Prostate gland (tissue), 2 donors: ENCODE results near the gene VWA8. TPM values are rescaled to one million over a fixed set of nuclear protein-coding genes. Genes with fewer than 3 reads are reported as not detected.

Source experiments
- DNase-seq: peaks from one replicate; pipeline ENCODE4 v3.0.0-alpha.2; 2019; ENCODE audit warnings: low spot score
- H3K27ac ChIP-seq, 2 donors: fragments of 200-600 bp; sonication (generic); 2 replicates each; pipeline ENCODE4 v1.5.1; 2017 to 2019
- H3K27me3 ChIP-seq: fragments of 200-600 bp; sonication (generic); replicated peaks from 2 replicates; pipeline ENCODE4 v1.5.1; 2019; ENCODE audit not compliant: insufficient read depth
- H3K36me3 ChIP-seq, 2 donors: fragments of 200-600 bp; sonication (generic); 1 replicate in 1 of 2; 2 replicates in 1 of 2; pipeline versions ENCODE4 v1.5.1 to v1.8.1; 2017 to 2019
- H3K4me1 ChIP-seq: fragments of 200-600 bp; sonication (generic); replicated peaks from 2 replicates; pipeline ENCODE4 v1.5.1; 2019
- H3K4me3 ChIP-seq, 2 donors: fragments of 200-600 bp; sonication (generic); 2 replicates each; pipeline ENCODE4 v1.5.1; 2017 to 2019
- H3K9me3 ChIP-seq: fragments of 200-600 bp; sonication (generic); 2 replicates; pipeline ENCODE4 v1.5.1; 2017
- POLR2A ChIP-seq: fragments of 450-650 bp; IDR thresholded peaks from one replicate; pipeline ENCODE4 v1.6.1; 2016; ENCODE audit warnings: antibody characterized with exemption, mild to moderate bottlenecking
- POLR2AphosphoS5 ChIP-seq: sonication (generic); formaldehyde crosslinking; IDR thresholded peaks from one replicate; pipeline ENCODE4 v1.6.1; 2017; ENCODE audit warnings: antibody characterized with exemption
- WGBS: methylation state at CpG from one replicate; pipeline ENCODE4 v1.1.5; 2018; 5-methylcytosine and 5-hydroxymethylcytosine counted together
- intact Hi-C: fragments of 100-400 bp; cut with DNase I; formaldehyde crosslinking; loops from one replicate; pipeline ENCODE4 v1.14.2; 2022
- total RNA-seq, 2 donors: library from RNA; depleted of rRNA; stranded (reverse); fragments of >200 nt; gene quantifications; one replicate each; pipeline ENCODE4 v1.1.0, GENCODE V29; 2016
- TF ChIP-seq, protein P1 (sequence below), 4 experiments: fragments of 200-600 bp in 2 of 4; fragments of 450-650 bp in 2 of 4; sonication (generic) in 2 of 4; IDR thresholded peaks; 1 replicate in 3 of 4; 2 replicates in 1 of 4; pipeline ENCODE4 v1.5.1; 2016 to 2019; ENCODE audit warnings: antibody characterized with exemption in 4 of 4, mild to moderate bottlenecking in 2 of 4, moderate library complexity in 2 of 4

Gene VWA8
- total RNA-seq, 2 donors from 2014 or later, result 18.1 to 21.8 TPM

DNA sequence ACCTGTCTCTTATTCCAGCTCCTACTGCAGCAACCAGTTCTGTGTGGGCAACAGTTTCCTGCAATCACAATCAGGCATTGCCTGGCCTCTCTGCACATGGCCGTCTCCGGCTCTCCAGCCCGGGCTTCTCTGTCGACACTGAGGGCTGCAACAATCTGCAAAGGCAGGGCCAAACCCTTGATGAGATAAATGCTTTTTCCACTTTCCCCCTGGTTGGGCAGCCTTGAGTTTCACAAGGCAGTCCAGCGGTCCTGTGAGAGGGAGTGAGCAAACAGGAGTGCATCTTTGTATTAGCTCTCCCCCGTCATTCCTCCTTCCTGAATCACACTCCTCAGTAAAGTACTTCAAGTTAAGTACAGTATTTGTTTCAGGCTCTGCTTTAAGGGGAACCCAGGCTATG, 40.7 kb upstream of the VWA8 start:
- Histone ChIP-seq H3K9me3 (no peaks in the 10 kb centered on the region), H3K27ac (no peak overlapping the region), H3K4me3 (no peak overlapping the region), H3K4me1 (no peaks in the 10 kb centered on the region), H3K27me3 (no peaks in the 10 kb centered on the region), H3K36me3 (no peaks in the 10 kb centered on the region)
- DNase-seq, result no peak
- TF ChIP-seq POLR2A (no peak), POLR2AphosphoS5 (no peak)
- TF ChIP-seq, protein P1, sequence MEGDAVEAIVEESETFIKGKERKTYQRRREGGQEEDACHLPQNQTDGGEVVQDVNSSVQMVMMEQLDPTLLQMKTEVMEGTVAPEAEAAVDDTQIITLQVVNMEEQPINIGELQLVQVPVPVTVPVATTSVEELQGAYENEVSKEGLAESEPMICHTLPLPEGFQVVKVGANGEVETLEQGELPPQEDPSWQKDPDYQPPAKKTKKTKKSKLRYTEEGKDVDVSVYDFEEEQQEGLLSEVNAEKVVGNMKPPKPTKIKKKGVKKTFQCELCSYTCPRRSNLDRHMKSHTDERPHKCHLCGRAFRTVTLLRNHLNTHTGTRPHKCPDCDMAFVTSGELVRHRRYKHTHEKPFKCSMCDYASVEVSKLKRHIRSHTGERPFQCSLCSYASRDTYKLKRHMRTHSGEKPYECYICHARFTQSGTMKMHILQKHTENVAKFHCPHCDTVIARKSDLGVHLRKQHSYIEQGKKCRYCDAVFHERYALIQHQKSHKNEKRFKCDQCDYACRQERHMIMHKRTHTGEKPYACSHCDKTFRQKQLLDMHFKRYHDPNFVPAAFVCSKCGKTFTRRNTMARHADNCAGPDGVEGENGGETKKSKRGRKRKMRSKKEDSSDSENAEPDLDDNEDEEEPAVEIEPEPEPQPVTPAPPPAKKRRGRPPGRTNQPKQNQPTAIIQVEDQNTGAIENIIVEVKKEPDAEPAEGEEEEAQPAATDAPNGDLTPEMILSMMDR (IDR thresholded peaks at IDR 0.05), result no peak
- WGBS, result 41% methylated on average over 6 of the region's 6 CpGs
- intact Hi-C loops, result no loop called here

DNA sequence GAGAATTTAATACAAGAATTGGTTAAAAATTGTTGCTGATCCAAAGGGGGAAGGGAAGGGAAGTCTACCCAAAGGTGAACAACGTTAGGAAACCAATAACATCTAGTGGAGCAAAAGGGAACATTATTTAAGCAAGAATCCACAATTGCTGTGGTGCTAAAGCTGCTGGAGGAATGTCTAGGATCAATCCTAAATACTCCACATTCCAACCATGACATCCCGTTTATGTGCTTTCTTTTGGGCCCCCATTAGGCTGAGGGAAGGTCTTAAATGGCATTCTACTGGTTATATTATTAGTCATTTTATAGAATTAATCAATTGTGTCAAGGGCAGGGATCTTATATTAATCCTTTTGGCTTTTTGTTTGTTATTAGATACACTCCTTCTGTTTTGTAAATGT, 39.9 kb upstream of the VWA8 start:
- H3K4me3 ChIP-seq, result no peak overlapping the region
- 71% methylated on average over 2 of the region's 2 CpGs for WGBS
- no peaks in the 10 kb centered on the region for H3K9me3 ChIP-seq
- no peak for DNase-seq
- intact Hi-C loops, result no loop called here
- no peaks in the 10 kb centered on the region for H3K36me3 ChIP-seq
- no peak overlapping the region for H3K27ac ChIP-seq
- no peaks in the 10 kb centered on the region for H3K27me3 ChIP-seq
- H3K4me1 ChIP-seq, result no peaks in the 10 kb centered on the region
- TF ChIP-seq, protein P1 (IDR thresholded peaks at IDR 0.05), result no peak
- no peak for TF ChIP-seq POLR2AphosphoS5
- no peak for TF ChIP-seq POLR2A

DNA sequence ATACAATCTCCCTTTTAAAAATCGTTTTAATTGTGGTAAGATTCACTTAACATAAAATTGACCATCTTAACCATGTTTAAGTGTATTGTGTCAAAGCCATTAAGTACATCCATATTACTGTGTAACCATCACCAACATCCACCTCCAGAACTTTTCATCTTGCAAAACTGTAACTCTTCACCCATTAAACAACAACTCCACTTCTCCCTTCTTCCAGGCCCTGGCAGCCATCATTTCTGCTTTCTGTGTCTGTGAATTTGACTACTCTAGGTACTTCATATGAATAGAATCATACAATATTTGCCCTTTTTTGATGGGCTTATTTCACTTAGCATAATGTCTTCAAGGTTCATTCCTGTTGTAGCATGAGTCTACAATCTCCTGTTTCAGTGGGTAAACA, 36.5 kb upstream of the VWA8 start:
- H3K27ac ChIP-seq, result no peak overlapping the region
- no peaks in the 10 kb centered on the region for H3K36me3 ChIP-seq
- DNase-seq, result no peak
- no peaks in the 10 kb centered on the region for H3K9me3 ChIP-seq
- intact Hi-C loops, result no loop called here
- TF ChIP-seq, protein P1 (IDR thresholded peaks at IDR 0.05), result no peak
- no peak for TF ChIP-seq POLR2A
- no peak for TF ChIP-seq POLR2AphosphoS5
- WGBS, result 62% methylated on average over 1 of the region's 1 CpG
- no peak overlapping the region for H3K4me3 ChIP-seq
- H3K4me1 ChIP-seq, result no peaks in the 10 kb centered on the region
- H3K27me3 ChIP-seq, result no peaks in the 10 kb centered on the region

DNA sequence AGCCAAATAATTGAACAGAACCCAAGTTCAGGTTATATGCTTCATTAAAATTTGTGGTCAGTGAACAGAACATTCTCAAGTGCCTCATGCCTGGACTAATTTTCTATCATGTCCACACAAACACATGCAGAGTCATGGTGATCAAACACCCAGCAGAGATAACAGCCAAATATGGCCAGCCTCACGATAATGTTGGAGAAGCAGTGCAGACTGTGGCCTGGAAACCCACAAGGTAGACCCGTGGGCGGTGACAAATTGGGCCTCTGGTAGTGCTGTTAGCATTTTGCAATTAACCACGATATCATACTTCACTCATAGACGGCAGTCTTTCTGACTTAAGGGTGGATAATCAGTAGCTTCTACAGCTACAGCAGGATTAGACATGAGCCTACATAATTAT, 35.0 kb upstream of the VWA8 start:
- no peaks in the 10 kb centered on the region for H3K4me1 ChIP-seq
- no peak overlapping the region for H3K27ac ChIP-seq
- no peak overlapping the region for H3K4me3 ChIP-seq
- TF ChIP-seq POLR2A (no peak), POLR2AphosphoS5 (no peak)
- TF ChIP-seq, protein P1 (IDR thresholded peaks at IDR 0.05), result no peak
- intact Hi-C loops, result no loop called here
- no peaks in the 10 kb centered on the region for H3K36me3 ChIP-seq
- H3K9me3 ChIP-seq, result no peaks in the 10 kb centered on the region
- no peak for DNase-seq
- H3K27me3 ChIP-seq, result no peaks in the 10 kb centered on the region
- 69% methylated on average over 5 of the region's 5 CpGs for WGBS

DNA sequence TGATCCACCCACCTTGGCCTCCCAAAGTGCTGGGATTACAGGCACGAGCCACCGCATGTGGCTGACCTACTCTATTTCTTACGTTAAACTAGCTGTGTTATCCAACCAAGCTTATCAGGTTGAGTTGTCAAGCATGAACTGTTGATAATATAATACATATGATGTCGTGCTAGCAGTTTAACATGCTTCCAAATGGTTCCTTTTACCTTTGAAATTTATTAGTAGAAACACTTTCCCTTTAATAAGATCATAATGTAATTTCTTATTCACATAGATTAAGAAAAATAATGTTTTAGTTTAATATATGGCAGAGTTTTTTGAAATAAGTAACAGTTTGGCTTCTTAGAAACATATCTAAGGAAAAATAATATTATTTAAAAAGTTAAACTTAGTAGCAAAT, 34.4 kb upstream of the VWA8 start:
- Histone ChIP-seq H3K4me3 (no peak overlapping the region), H3K27ac (no peak overlapping the region), H3K36me3 (no peaks in the 10 kb centered on the region), H3K27me3 (no peaks in the 10 kb centered on the region), H3K9me3 (no peaks in the 10 kb centered on the region), H3K4me1 (no peaks in the 10 kb centered on the region)
- no peak for DNase-seq
- TF ChIP-seq, protein P1 (IDR thresholded peaks at IDR 0.05), result no peak
- no peak for TF ChIP-seq POLR2A
- no peak for TF ChIP-seq POLR2AphosphoS5
- WGBS, result 68% methylated on average over 4 of the region's 4 CpGs
- intact Hi-C loops, result no loop called here
